Measurements from ENCODE around the gene GPD1. TPM values are rescaled to one million over a fixed set of nuclear protein-coding genes. Genes with fewer than 3 reads are reported as not detected.

GPD1 gene
- polyA plus RNA-seq, 4 donors, result 97.1 to 198 (median 157) TPM

GRCh38 chr12:50156641-50157040 is 52.8 kb downstream of the GPD1 start:
- H3K27ac ChIP-seq (ENCODE audit: low read depth in 1 of 3, low read length in 2 of 3), result no peak overlapping the region
- H3K27me3 ChIP-seq (ENCODE audit: control insufficient read depth in 3 of 3, insufficient read depth in 3 of 3, low read length in 3 of 3), result no peaks in the 10 kb centered on the region
- H3K4me1 ChIP-seq (ENCODE audit: control insufficient read depth in 3 of 3, insufficient read depth in 2 of 3, low read depth in 1 of 3, low read length in 2 of 3), result peaks cover 0 to 9% (median 0%) of the 10 kb centered on the region in 3 donors
- no peaks in the 10 kb centered on the region for H3K9me3 ChIP-seq (ENCODE audit: control insufficient read depth in 2 of 2, insufficient read depth in 1 of 2, low read depth in 1 of 2, low read length in 1 of 2)
- no peak overlapping the region for H3K4me3 ChIP-seq (ENCODE audit: low read depth in 1 of 3, low read length in 3 of 3)
- no peak for FAIRE-seq
- H3K36me3 ChIP-seq (ENCODE audit: control insufficient read depth in 3 of 3, insufficient read depth in 2 of 3, low read depth in 1 of 3, low read length in 3 of 3), result peaks cover 0 to 14% (median 0%) of the 10 kb centered on the region in 3 donors
- DNase-seq, result no peak

GRCh38 chr12:50157259-50157658 is 53.5 kb downstream of the GPD1 start:
- FAIRE-seq (no peak), DNase-seq (no peak)
- H3K4me1 ChIP-seq (ENCODE audit: control insufficient read depth in 3 of 3, insufficient read depth in 2 of 3, low read depth in 1 of 3, low read length in 2 of 3), result peaks cover 0 to 9% (median 0%) of the 10 kb centered on the region in 3 donors
- H3K36me3 ChIP-seq (ENCODE audit: control insufficient read depth in 3 of 3, insufficient read depth in 2 of 3, low read depth in 1 of 3, low read length in 3 of 3), result peaks cover 0 to 14% (median 0%) of the 10 kb centered on the region in 3 donors
- no peaks in the 10 kb centered on the region for H3K27me3 ChIP-seq (ENCODE audit: control insufficient read depth in 3 of 3, insufficient read depth in 3 of 3, low read length in 3 of 3)
- H3K9me3 ChIP-seq (ENCODE audit: control insufficient read depth in 2 of 2, insufficient read depth in 1 of 2, low read depth in 1 of 2, low read length in 1 of 2), result no peaks in the 10 kb centered on the region
- no peak overlapping the region for H3K27ac ChIP-seq (ENCODE audit: low read depth in 1 of 3, low read length in 2 of 3)
- no peak overlapping the region for H3K4me3 ChIP-seq (ENCODE audit: low read depth in 1 of 3, low read length in 3 of 3)
- 85 to 90% (median 86%) methylated on average over 2 of the region's 2 CpGs for WGBS, 3 donors

- Histone ChIP-seq H3K36me3 (ENCODE audit: control insufficient read depth in 3 of 3, insufficient read depth in 2 of 3, low read depth in 1 of 3, low read length in 3 of 3) (peaks cover 0 to 9% (median 0%) of the 10 kb centered on the region in 3 donors), H3K27ac (ENCODE audit: low read depth in 1 of 3, low read length in 2 of 3) (no peak overlapping the region), H3K4me1 (ENCODE audit: control insufficient read depth in 3 of 3, insufficient read depth in 2 of 3, low read depth in 1 of 3, low read length in 2 of 3) (peaks cover 0 to 9% (median 0%) of the 10 kb centered on the region in 3 donors), H3K9me3 (ENCODE audit: control insufficient read depth in 2 of 2, insufficient read depth in 1 of 2, low read depth in 1 of 2, low read length in 1 of 2) (no peaks in the 10 kb centered on the region), H3K4me3 (ENCODE audit: low read depth in 1 of 3, low read length in 3 of 3) (no peak overlapping the region), H3K27me3 (ENCODE audit: control insufficient read depth in 3 of 3, insufficient read depth in 3 of 3, low read length in 3 of 3) (no peaks in the 10 kb centered on the region)
- no peak for DNase-seq
- FAIRE-seq, result no peak
These were observed 56.8 kb downstream of the GPD1 start for GRCh38 chr12:50160643-50161042.

Other genes with a start within 250 kb of the GPD1 start
- 10 to 100 TPM in 1 of 4 donors, 1 to 10 TPM in 1, not detected in 2; 2.2 to 13.5 TPM for gene FAIM2, start 200.1 kb upstream of the GPD1 start, polyA plus RNA-seq
- under 1 TPM in 1 of 4 donors, not detected in 3; 0.04 TPM for gene AQP2, start 153.3 kb upstream of the GPD1 start, polyA plus RNA-seq
- under 1 TPM in 2 of 4 donors, not detected in 2; 0.12 TPM for gene AQP5, start 142.1 kb upstream of the GPD1 start, polyA plus RNA-seq
- under 1 TPM in 2 of 4 donors, not detected in 2; 0.09 to 0.31 TPM for gene AQP6, start 131.1 kb upstream of the GPD1 start, polyA plus RNA-seq
- gene RACGAP1, start 78.5 kb upstream of the GPD1 start, polyA plus RNA-seq, result 10 to 100 TPM in 2 of 4 donors, 1 to 10 TPM in 2; 3.5 to 25.9 (median 14.4) TPM
- 1 to 10 TPM in 1 of 4 donors, under 1 TPM in 2, not detected in 1; 0.81 to 2.2 (median 0.85) TPM for gene ASIC1, start 46.4 kb upstream of the GPD1 start, polyA plus RNA-seq
- gene SMARCD1, start 18.7 kb upstream of the GPD1 start, polyA plus RNA-seq, result 10 to 100 TPM; 18.1 to 54.1 (median 20.7) TPM
- 100 to 1,000 TPM in 3 of 4 donors, 10 to 100 TPM in 1; 61.9 to 236 (median 158) TPM for gene COX14, start 8.2 kb downstream of the GPD1 start, polyA plus RNA-seq
- gene CERS5, start 63.4 kb downstream of the GPD1 start, polyA plus RNA-seq, result 10 to 100 TPM; 10.1 to 29.2 (median 18.9) TPM
- gene LIMA1, start 179.5 kb downstream of the GPD1 start, polyA plus RNA-seq, result 100 to 1,000 TPM in 3 of 4 donors, 10 to 100 TPM in 1; 89.7 to 219 (median 114) TPM